Right lobe of liver (tissue), 6 donors: Measurements from ENCODE around the gene MAJIN. TPM values are rescaled to one million over a fixed set of nuclear protein-coding genes. Genes with fewer than 3 reads are reported as not detected.
A peak's percentile ranks its signal among the peaks of the same experiment; 100 is the strongest.

Experiments
- ATAC-seq, 4 donors: fragments of 200-7000 bp; cut with Tn5 transposase; one replicate each; pipeline ENCODE4 v1.9.1; 2020; ENCODE audit warnings: mild to moderate bottlenecking in 4 of 4, moderate library complexity in 4 of 4
- DNase-seq, 3 donors: peaks; one replicate each; pipeline ENCODE4 v3.0.0-alpha.2; 2020
- H3K27ac ChIP-seq, 3 donors: fragments of 200-600 bp; one replicate each; pipeline ENCODE4 v1.8.0; 2022
- H3K27me3 ChIP-seq, 2 donors: fragments of 200-600 bp; one replicate each; pipeline ENCODE4 v1.8.0; 2022
- H3K36me3 ChIP-seq, 4 donors: fragments of 200-600 bp; sonication (generic) in 1 of 4; one replicate each; pipeline versions ENCODE4 v1.5.1 to v1.8.0; 2017 to 2022; ENCODE audit warnings: control low read depth in 1 of 4
- H3K4me1 ChIP-seq, 4 donors: fragments of 200-600 bp; sonication (generic) in 1 of 4; one replicate each; pipeline versions ENCODE4 v1.5.1 to v1.8.0; 2017 to 2022; ENCODE audit warnings: control low read depth in 1 of 4
- H3K4me3 ChIP-seq, 3 donors: fragments of 200-600 bp; one replicate each; pipeline ENCODE4 v1.8.0; 2022
- H3K9me3 ChIP-seq, 4 donors: fragments of 200-600 bp; sonication (generic) in 1 of 4; one replicate each; pipeline versions ENCODE4 v1.5.1 to v1.8.0; 2017 to 2022; ENCODE audit warnings: control low read depth in 1 of 4
- POLR2A ChIP-seq: fragments of 450-650 bp; IDR thresholded peaks from one replicate; pipeline ENCODE4 v1.6.1; 2017; ENCODE audit warnings: antibody characterized with exemption, mild to moderate bottlenecking
- WGBS: methylation state at CpG from one replicate; pipeline ENCODE4 v1.1.6; 2018; ENCODE audit warnings: low coverage, low lambda C conversion rate; ENCODE audit not compliant: insufficient coverage; ENCODE audit errors: missing lambda C conversion rate; 5-methylcytosine and 5-hydroxymethylcytosine counted together
- intact Hi-C, 2 donors: fragments of 100-400 bp; cut with DNase I; formaldehyde crosslinking; loops; one replicate each; pipeline versions ENCODE4 v1.11.2 to v1.14.1; 2022
- microRNA counts: library from miRNA; unstranded; fragments of <30 nt; microRNA quantifications from one replicate; lab custom pipeline; 2016
- microRNA-seq, 2 donors: library from miRNA; unstranded; fragments of <30 nt; microRNA quantifications; one replicate each; pipeline ENCODE4, GENCODE V29; 2019 to 2020
- small RNA-seq, 2 experiments: library from RNA; depleted of rRNA; stranded (forward); fragments of <200 nt; gene quantifications; one replicate each; pipeline ENCODE3, GENCODE V24; 2016
- total RNA-seq, 6 experiments: library from RNA; depleted of rRNA in 2 of 6; stranded (reverse); fragments of >200 nt in 2 of 6; fragmentation: NEBNext Ultra II Directional in 3 of 6; extraction: Animal tissue kit (Norgen Biotek cat#: 25700) in 3 of 6; gene quantifications; one replicate each; pipeline versions ENCODE4 v1.1.0 to v1.2.4, GENCODE V29; 2016 to 2023
- TF ChIP-seq, protein P1 (sequence below), 4 donors: fragments of 200-600 bp in 3 of 4; fragments of 450-650 bp in 1 of 4; IDR thresholded peaks; one replicate each; pipeline versions ENCODE4 v1.5.1 to v1.8.0; 2016 to 2022; ENCODE audit warnings: antibody characterized with exemption in 4 of 4, mild to moderate bottlenecking in 2 of 4
- donor health status: DM: no; HTN: yes; CAD: no.
- donor health status: DM: no; HTN: no; CAD: no.
- donor health status: DM: no; HTN: no; CAD: no.
- donor health status: DM: no; HTN: yes; CAD: no.
- donor health status: DM: no; HTN: yes; CAD: no.

The MAJIN gene
- total RNA-seq, 6 experiments from 2014 or later = 0.33 to 0.86 TPM; not detected in 4

DNA sequence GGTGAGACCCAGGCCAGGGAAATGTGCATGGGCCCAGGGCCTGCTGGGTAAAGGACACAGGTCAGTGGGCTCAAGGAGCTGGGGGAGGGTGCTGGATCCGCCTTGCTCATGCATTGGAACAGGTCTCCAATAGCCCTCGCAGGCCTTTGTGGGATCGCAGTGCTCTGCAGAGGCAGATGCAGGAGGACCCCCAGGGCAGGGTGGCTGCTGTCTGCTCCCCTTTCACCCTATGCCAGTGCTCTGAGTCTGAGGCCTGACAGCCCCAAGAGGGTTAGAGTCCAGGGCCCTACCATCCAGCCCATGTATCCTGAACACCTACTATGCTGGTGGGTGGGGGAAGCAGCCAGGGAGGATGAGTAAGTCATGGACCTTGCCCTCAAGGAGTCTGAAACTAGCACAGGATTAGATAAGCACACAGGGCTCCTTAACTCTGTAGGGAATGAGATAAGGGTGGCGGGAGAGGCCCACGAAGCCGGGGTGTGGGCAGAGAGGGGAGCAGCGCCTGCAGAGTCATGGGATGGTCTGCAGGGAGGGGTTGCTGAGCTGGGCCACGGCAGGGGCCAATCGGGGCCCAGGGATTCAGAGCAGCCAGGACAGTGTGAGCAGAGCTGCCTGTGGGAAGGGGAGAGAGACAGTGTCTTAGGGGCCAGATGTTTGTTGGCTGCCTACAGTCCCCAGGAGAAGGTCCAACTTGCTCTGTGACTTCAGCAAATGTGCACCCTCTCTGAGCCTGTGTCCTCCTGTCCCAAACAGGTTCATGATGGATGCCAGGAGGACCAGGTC, 83.0 kb downstream of the MAJIN start:
- Histone ChIP-seq H3K36me3 (no peaks in the 10 kb centered on the region), H3K9me3 (no peaks in the 10 kb centered on the region), H3K27me3 (no peaks in the 10 kb centered on the region), H3K27ac (no peak overlapping the region), H3K4me3 (no peak overlapping the region), H3K4me1 (peaks cover 0 to 50% (median 10%) of the 10 kb centered on the region in 4 donors)
- intact Hi-C loops = no loop called here
- no peak for DNase-seq
- ATAC-seq = no peak
- TF ChIP-seq POLR2A = no peak
- TF ChIP-seq, protein P1, sequence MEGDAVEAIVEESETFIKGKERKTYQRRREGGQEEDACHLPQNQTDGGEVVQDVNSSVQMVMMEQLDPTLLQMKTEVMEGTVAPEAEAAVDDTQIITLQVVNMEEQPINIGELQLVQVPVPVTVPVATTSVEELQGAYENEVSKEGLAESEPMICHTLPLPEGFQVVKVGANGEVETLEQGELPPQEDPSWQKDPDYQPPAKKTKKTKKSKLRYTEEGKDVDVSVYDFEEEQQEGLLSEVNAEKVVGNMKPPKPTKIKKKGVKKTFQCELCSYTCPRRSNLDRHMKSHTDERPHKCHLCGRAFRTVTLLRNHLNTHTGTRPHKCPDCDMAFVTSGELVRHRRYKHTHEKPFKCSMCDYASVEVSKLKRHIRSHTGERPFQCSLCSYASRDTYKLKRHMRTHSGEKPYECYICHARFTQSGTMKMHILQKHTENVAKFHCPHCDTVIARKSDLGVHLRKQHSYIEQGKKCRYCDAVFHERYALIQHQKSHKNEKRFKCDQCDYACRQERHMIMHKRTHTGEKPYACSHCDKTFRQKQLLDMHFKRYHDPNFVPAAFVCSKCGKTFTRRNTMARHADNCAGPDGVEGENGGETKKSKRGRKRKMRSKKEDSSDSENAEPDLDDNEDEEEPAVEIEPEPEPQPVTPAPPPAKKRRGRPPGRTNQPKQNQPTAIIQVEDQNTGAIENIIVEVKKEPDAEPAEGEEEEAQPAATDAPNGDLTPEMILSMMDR (IDR thresholded peaks at IDR 0.05) = no peak
- 28% methylated on average over 5 of the region's 9 CpGs for WGBS

DNA sequence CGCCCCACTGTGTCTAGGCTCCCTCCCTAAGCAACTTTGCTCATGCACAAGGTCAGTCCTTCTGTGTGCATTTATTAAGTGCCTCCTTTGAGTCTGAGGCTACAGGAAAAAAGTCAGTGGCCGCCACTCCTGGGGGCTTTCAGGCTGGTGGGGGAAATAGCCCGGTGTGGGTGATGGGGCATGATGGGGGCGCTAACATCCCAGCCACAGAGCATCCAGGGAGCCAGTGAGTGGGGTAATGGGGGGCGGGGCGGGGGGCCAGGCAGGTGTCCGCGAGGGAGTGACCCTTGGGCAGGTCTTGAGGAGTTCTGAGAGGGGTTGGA, 83.5 kb downstream of the MAJIN start:
- ATAC-seq = no peak
- peaks cover 0 to 46% (median 8%) of the 10 kb centered on the region in 4 donors for H3K4me1 ChIP-seq
- H3K27me3 ChIP-seq = no peaks in the 10 kb centered on the region
- no peaks in the 10 kb centered on the region for H3K36me3 ChIP-seq
- intact Hi-C loops = no loop called here
- no peaks in the 10 kb centered on the region for H3K9me3 ChIP-seq
- 21% methylated on average over 4 of the region's 8 CpGs for WGBS
- no peak for TF ChIP-seq POLR2A
- TF ChIP-seq, protein P1 (IDR thresholded peaks at IDR 0.05) = no peak
- H3K4me3 ChIP-seq = no peak overlapping the region
- DNase-seq = no peak
- H3K27ac ChIP-seq = peak overlapping the region in 1 of 3 donors; percentile 37

MicroRNAs within 50 kb of the gene (microRNA counts, 767-probe panel; counts per million panel counts)
- microRNA hsa-miR-192-5p (lab: Ali Mortazavi, UCI) = 8,773 counts per million, percentile 40 among the panel's probes with 10 or more counts

Small RNAs within 50 kb of the gene (microRNA-seq; reads per million reads assigned to microRNA genes)
- gene MIR6749 = 0 to 0.29 reads per million in 2 donors
- gene MIR6750 = 0 to 1.3 reads per million in 2 donors
- 0.58 to 1.3 reads per million in 2 donors for gene MIR6879

Small RNAs within 50 kb of the gene (small RNA-seq; reads per million reads assigned to genes)
- 0 reads per million in 2 experiments for gene MIR6749
- gene MIR6750 = 0 reads per million in 2 experiments
- gene MIR6879 = 0 reads per million in 2 experiments

Other genes with a start within 250 kb of the MAJIN start
- gene NRXN2, start 248.9 kb downstream of the MAJIN start, total RNA-seq = 1 to 10 TPM; 1.6 to 7.7 (median 2.3) TPM
- 1 to 10 TPM; 1.6 to 8.1 (median 3.2) TPM for gene RASGRP2, start 228.0 kb downstream of the MAJIN start, total RNA-seq
- gene PYGM, start 212.1 kb downstream of the MAJIN start, total RNA-seq = 1 to 10 TPM in 1 of 6 experiments, under 1 TPM in 5; 0.24 to 1.4 (median 0.47) TPM
- gene SF1, start 193.6 kb downstream of the MAJIN start, total RNA-seq = 100 to 1,000 TPM in 5 of 6 experiments, 10 to 100 TPM in 1; 92.7 to 164 (median 141) TPM
- gene MAP4K2, start 168.9 kb downstream of the MAJIN start, total RNA-seq = 10 to 100 TPM in 1 of 6 experiments, 1 to 10 TPM in 5; 3.4 to 14.7 (median 4.8) TPM
- gene MEN1, start 161.6 kb downstream of the MAJIN start, total RNA-seq = 10 to 100 TPM; 13.1 to 21.5 (median 17.0) TPM
- gene CDC42BPG, start 127.5 kb downstream of the MAJIN start, total RNA-seq = 1 to 10 TPM in 1 of 6 experiments, under 1 TPM in 5; 0.63 to 1.1 (median 0.99) TPM
- gene EHD1, start 93.5 kb downstream of the MAJIN start, total RNA-seq = 10 to 100 TPM; 18.8 to 36.1 (median 26.3) TPM
- 10 to 100 TPM; 26.4 to 42.9 (median 32.2) TPM for gene ATG2A, start 54.9 kb downstream of the MAJIN start, total RNA-seq
- 10 to 100 TPM in 1 of 6 experiments, 1 to 10 TPM in 5; 6.8 to 12.6 (median 8.9) TPM for gene PPP2R5B, start 47.4 kb downstream of the MAJIN start, total RNA-seq
- under 1 TPM in 1 of 6 experiments, not detected in 5; 0.46 TPM for gene GPHA2, start 36.2 kb downstream of the MAJIN start, total RNA-seq
- gene BATF2, start 24.9 kb upstream of the MAJIN start, total RNA-seq = 1 to 10 TPM; 1.9 to 2.5 (median 2.3) TPM
- 10 to 100 TPM in 3 of 6 experiments, 1 to 10 TPM in 3; 7.3 to 26.2 (median 10.0) TPM for gene ARL2, start 42.1 kb upstream of the MAJIN start, total RNA-seq
- 10 to 100 TPM in 1 of 6 experiments, 1 to 10 TPM in 5; 6.4 to 10.3 (median 8.7) TPM for gene SNX15, start 55.3 kb upstream of the MAJIN start, total RNA-seq
- 10 to 100 TPM in 2 of 6 experiments, 1 to 10 TPM in 4; 4.2 to 13.8 (median 5.8) TPM for gene SAC3D1, start 69.1 kb upstream of the MAJIN start, total RNA-seq
- 1 to 10 TPM in 5 of 6 experiments, under 1 TPM in 1; 0.83 to 3.5 (median 1.4) TPM for gene NAALADL1, start 86.4 kb upstream of the MAJIN start, total RNA-seq
- gene CDCA5, start 111.9 kb upstream of the MAJIN start, total RNA-seq = 1 to 10 TPM in 3 of 6 experiments, under 1 TPM in 3; 0.31 to 2.3 (median 1.0) TPM
- gene ZFPL1, start 112.1 kb upstream of the MAJIN start, total RNA-seq = 10 to 100 TPM; 15.4 to 22.4 (median 18.0) TPM
- gene VPS51, start 124.1 kb upstream of the MAJIN start, total RNA-seq = 100 to 1,000 TPM in 2 of 6 experiments, 10 to 100 TPM in 4; 41.5 to 170 (median 50.2) TPM
- gene TM7SF2, start 139.8 kb upstream of the MAJIN start, total RNA-seq = 100 to 1,000 TPM in 1 of 6 experiments, 10 to 100 TPM in 5; 25.6 to 112 (median 37.8) TPM
- 10 to 100 TPM in 2 of 6 experiments, 1 to 10 TPM in 4; 4.9 to 15.7 (median 6.2) TPM for gene ZNHIT2, start 145.6 kb upstream of the MAJIN start, total RNA-seq
- 100 to 1,000 TPM; 287 to 472 (median 343) TPM for gene FAU, start 150.0 kb upstream of the MAJIN start, total RNA-seq
- 10 to 100 TPM; 26.3 to 51.7 (median 28.4) TPM for gene MRPL49, start 150.2 kb upstream of the MAJIN start, total RNA-seq
- gene SYVN1, start 162.4 kb upstream of the MAJIN start, total RNA-seq = 100 to 1,000 TPM in 4 of 6 experiments, 10 to 100 TPM in 2; 73.0 to 120 (median 109) TPM
- 1 to 10 TPM in 2 of 6 experiments, under 1 TPM in 2, not detected in 2; 0.49 to 1.8 (median 0.87) TPM for gene SPDYC, start 198.1 kb upstream of the MAJIN start, total RNA-seq
- gene CAPN1, start 209.8 kb upstream of the MAJIN start, total RNA-seq = 100 to 1,000 TPM in 1 of 6 experiments, 10 to 100 TPM in 5; 55.7 to 124 (median 83.1) TPM